Immature natural killer cell (primary cell): ENCODE results near the gene MAPK8. TPM values are rescaled to one million over a fixed set of nuclear protein-coding genes. Genes with fewer than 3 reads are reported as not detected.
A peak's percentile ranks its signal among the peaks of the same experiment; 100 is the strongest.
"Not testable (repeated sequence)": the region's sequence is repeated elsewhere in the genome, so short reads cannot be mapped to it uniquely, and the experiment has no call there.

Experiments
- DNase-seq, 3 donors: peaks; one replicate each; pipeline ENCODE4 v3.0.0; 2022; ENCODE audit warnings: mixed read lengths in 1 of 3
- H3K27ac Mint-ChIP-seq, 6 donors: one replicate each; pipeline ENCODE4 v1.8.0; 2020; ENCODE audit warnings: mixed read lengths in 6 of 6, mild to moderate bottlenecking in 5 of 6, inconsistent platforms in 4 of 6, moderate library complexity in 3 of 6
- H3K27me3 Mint-ChIP-seq, 3 donors: one replicate each; pipeline ENCODE4 v1.8.0; 2020 to 2021; ENCODE audit warnings: low read depth in 3 of 3, mild to moderate bottlenecking in 3 of 3, mixed read lengths in 3 of 3, moderate library complexity in 3 of 3, inconsistent platforms in 1 of 3
- H3K36me3 Mint-ChIP-seq, 3 donors: one replicate each; pipeline ENCODE4 v1.8.0; 2020; ENCODE audit warnings: mixed read lengths in 3 of 3, inconsistent platforms in 2 of 3, mild to moderate bottlenecking in 2 of 3
- H3K4me1 Mint-ChIP-seq, 2 donors: one replicate each; pipeline ENCODE4 v1.8.0; 2020; ENCODE audit warnings: inconsistent platforms in 2 of 2, mild to moderate bottlenecking in 2 of 2, mixed read lengths in 2 of 2, moderate library complexity in 1 of 2
- H3K4me3 Mint-ChIP-seq, 5 donors: one replicate each; pipeline ENCODE4 v1.8.0; 2020; ENCODE audit warnings: mild to moderate bottlenecking in 5 of 5, mixed read lengths in 5 of 5, inconsistent platforms in 3 of 5, moderate library complexity in 3 of 5
- H3K9me3 Mint-ChIP-seq, 6 donors: one replicate each; pipeline ENCODE4 v1.8.0; 2020; ENCODE audit warnings: mild to moderate bottlenecking in 6 of 6, mixed read lengths in 6 of 6, inconsistent platforms in 4 of 6, moderate library complexity in 3 of 6
- polyA plus RNA-seq, 3 donors: library from polyadenylated mRNA; unstranded; fragments of 300-500 nt; fragmentation: Illumina TruSeq; gene quantifications; one replicate each; pipeline ENCODE4 v1.2.3, GENCODE V29; 2021

Gene MAPK8
- polyA plus RNA-seq, 3 donors from 2014 or later: 14.2 to 20.9 (median 19.5) TPM

- DNase-seq: no peak
- H3K9me3 Mint-ChIP-seq: peaks cover 0 to 8% (median 2%) of the 10 kb centered on the region in 6 donors
- no peak overlapping the region for H3K27ac Mint-ChIP-seq
- no peaks in the 10 kb centered on the region for H3K4me1 Mint-ChIP-seq
- peaks cover 32 to 48% (median 44%) of the 10 kb centered on the region in 3 donors for H3K36me3 Mint-ChIP-seq
- no peak overlapping the region for H3K4me3 Mint-ChIP-seq
- H3K27me3 Mint-ChIP-seq: peaks cover 0 to 2% (median 0%) of the 10 kb centered on the region in 3 donors
Observed at GRCh38 chr10:48410503-48410902, 104.0 kb downstream of the MAPK8 start.

GRCh38 chr10:48411510-48411909, 105.0 kb downstream of the MAPK8 start:
- H3K27me3 Mint-ChIP-seq: peaks cover 0 to 2% (median 0%) of the 10 kb centered on the region in 3 donors
- DNase-seq: no peak
- peaks cover 32 to 43% (median 37%) of the 10 kb centered on the region in 3 donors for H3K36me3 Mint-ChIP-seq
- H3K9me3 Mint-ChIP-seq: peaks cover 0 to 8% (median 2%) of the 10 kb centered on the region in 6 donors
- no peaks in the 10 kb centered on the region for H3K4me1 Mint-ChIP-seq
- H3K4me3 Mint-ChIP-seq: no peak overlapping the region
- H3K27ac Mint-ChIP-seq: no peak overlapping the region

GRCh38 chr10:48412081-48412480, 105.6 kb downstream of the MAPK8 start:
- no peaks in the 10 kb centered on the region for H3K4me1 Mint-ChIP-seq
- H3K36me3 Mint-ChIP-seq: peaks cover 32 to 43% (median 37%) of the 10 kb centered on the region in 3 donors
- H3K27me3 Mint-ChIP-seq: peaks cover 0 to 2% (median 0%) of the 10 kb centered on the region in 3 donors
- no peak overlapping the region for H3K27ac Mint-ChIP-seq
- no peak overlapping the region for H3K4me3 Mint-ChIP-seq
- H3K9me3 Mint-ChIP-seq: peaks cover 0 to 8% (median 2%) of the 10 kb centered on the region in 6 donors
- DNase-seq: no peak

- Mint-ChIP-seq H3K4me1 (no peaks in the 10 kb centered on the region), H3K36me3 (peaks cover 32 to 43% (median 37%) of the 10 kb centered on the region in 3 donors), H3K9me3 (peaks cover 0 to 8% (median 2%) of the 10 kb centered on the region in 6 donors), H3K27me3 (peaks cover 0 to 2% (median 0%) of the 10 kb centered on the region in 3 donors), H3K4me3 (no peak overlapping the region), H3K27ac (no peak overlapping the region)
- no peak for DNase-seq
Observed at GRCh38 chr10:48412933-48413332, 106.5 kb downstream of the MAPK8 start.

GRCh38 chr10:48414160-48414559, 107.7 kb downstream of the MAPK8 start:
- Mint-ChIP-seq H3K9me3 (peaks cover 0 to 8% (median 2%) of the 10 kb centered on the region in 6 donors), H3K4me3 (no peak overlapping the region), H3K27ac (no peak overlapping the region), H3K27me3 (peaks cover 0 to 2% (median 0%) of the 10 kb centered on the region in 3 donors), H3K4me1 (no peaks in the 10 kb centered on the region), H3K36me3 (peaks cover 32 to 43% (median 37%) of the 10 kb centered on the region in 3 donors)
- DNase-seq: no peak

- no peak overlapping the region for H3K4me3 Mint-ChIP-seq
- peaks cover 31 to 42% (median 37%) of the 10 kb centered on the region in 3 donors for H3K36me3 Mint-ChIP-seq
- no peaks in the 10 kb centered on the region for H3K4me1 Mint-ChIP-seq
- H3K27ac Mint-ChIP-seq: no peak overlapping the region
- peaks cover 0 to 8% (median 2%) of the 10 kb centered on the region in 6 donors for H3K9me3 Mint-ChIP-seq
- peaks cover 0 to 2% (median 0%) of the 10 kb centered on the region in 3 donors for H3K27me3 Mint-ChIP-seq
- DNase-seq: no peak
Observed at GRCh38 chr10:48414778-48415177, 108.3 kb downstream of the MAPK8 start.

GRCh38 chr10:48416584-48417232, 110.2 kb downstream of the MAPK8 start:
- Mint-ChIP-seq H3K4me1 (no peaks in the 10 kb centered on the region), H3K9me3 (peaks cover 0 to 8% (median 2%) of the 10 kb centered on the region in 6 donors), H3K27ac (no peak overlapping the region), H3K27me3 (peaks cover 0 to 2% (median 0%) of the 10 kb centered on the region in 3 donors), H3K4me3 (no peak overlapping the region), H3K36me3 (peaks cover 19 to 30% (median 19%) of the 10 kb centered on the region in 3 donors)
- DNase-seq: no peak

GRCh38 chr10:48417374-48417773, 110.9 kb downstream of the MAPK8 start:
- peaks cover 0 to 2% (median 0%) of the 10 kb centered on the region in 3 donors for H3K27me3 Mint-ChIP-seq
- H3K4me3 Mint-ChIP-seq: no peak overlapping the region
- H3K27ac Mint-ChIP-seq: no peak overlapping the region
- peaks cover 14 to 26% (median 17%) of the 10 kb centered on the region in 3 donors for H3K36me3 Mint-ChIP-seq
- no peak for DNase-seq
- H3K4me1 Mint-ChIP-seq: no peaks in the 10 kb centered on the region
- H3K9me3 Mint-ChIP-seq: peaks cover 0 to 8% (median 1%) of the 10 kb centered on the region in 6 donors

GRCh38 chr10:48418189-48418788, 111.8 kb downstream of the MAPK8 start:
- no peaks in the 10 kb centered on the region for H3K4me1 Mint-ChIP-seq
- no peaks in the 10 kb centered on the region for H3K9me3 Mint-ChIP-seq
- peaks cover 8 to 21% (median 11%) of the 10 kb centered on the region in 3 donors for H3K36me3 Mint-ChIP-seq
- H3K27me3 Mint-ChIP-seq: no peaks in the 10 kb centered on the region
- H3K27ac Mint-ChIP-seq: peak overlapping the region in 1 of 6 donors; percentile 1
- H3K4me3 Mint-ChIP-seq: no peak overlapping the region
- DNase-seq: no peak

- no peak for DNase-seq
- peaks cover 6 to 15% (median 7%) of the 10 kb centered on the region in 3 donors for H3K36me3 Mint-ChIP-seq
- no peak overlapping the region for H3K27ac Mint-ChIP-seq
- no peak overlapping the region for H3K4me3 Mint-ChIP-seq
- H3K9me3 Mint-ChIP-seq: no peaks in the 10 kb centered on the region
- H3K4me1 Mint-ChIP-seq: no peaks in the 10 kb centered on the region
- H3K27me3 Mint-ChIP-seq: no peaks in the 10 kb centered on the region
Observed at GRCh38 chr10:48419714-48420113, 113.2 kb downstream of the MAPK8 start.

- DNase-seq, H3K4me3 Mint-ChIP-seq, H3K27ac Mint-ChIP-seq, H3K9me3 Mint-ChIP-seq, H3K27me3 Mint-ChIP-seq, H3K4me1 Mint-ChIP-seq: not testable (repeated sequence)
- H3K36me3 Mint-ChIP-seq: peaks cover 9 to 17% (median 10%) of the 10 kb centered on the region in 3 donors
Observed at GRCh38 chr10:48421862-48422261, 115.4 kb downstream of the MAPK8 start.

- Mint-ChIP-seq H3K27me3 (no peaks in the 10 kb centered on the region), H3K36me3 (peaks cover 16 to 26% (median 21%) of the 10 kb centered on the region in 3 donors), H3K4me3 (no peak overlapping the region), H3K4me1 (no peaks in the 10 kb centered on the region), H3K9me3 (no peaks in the 10 kb centered on the region), H3K27ac (no peak overlapping the region)
- DNase-seq: no peak
Observed at GRCh38 chr10:48423884-48424283, 117.4 kb downstream of the MAPK8 start.

GRCh38 chr10:48428896-48429295, 122.4 kb downstream of the MAPK8 start:
- no peaks in the 10 kb centered on the region for H3K27me3 Mint-ChIP-seq
- no peak for DNase-seq
- H3K4me1 Mint-ChIP-seq: no peaks in the 10 kb centered on the region
- no peaks in the 10 kb centered on the region for H3K9me3 Mint-ChIP-seq
- H3K27ac Mint-ChIP-seq: no peak overlapping the region
- peaks cover 19 to 35% (median 27%) of the 10 kb centered on the region in 3 donors for H3K36me3 Mint-ChIP-seq
- H3K4me3 Mint-ChIP-seq: no peak overlapping the region

- Mint-ChIP-seq H3K4me1 (no peaks in the 10 kb centered on the region), H3K36me3 (peaks cover 19 to 35% (median 27%) of the 10 kb centered on the region in 3 donors), H3K27me3 (no peaks in the 10 kb centered on the region), H3K4me3 (no peak overlapping the region), H3K9me3 (no peaks in the 10 kb centered on the region), H3K27ac (no peak overlapping the region)
- no peak for DNase-seq
Observed at GRCh38 chr10:48429309-48429708, 122.8 kb downstream of the MAPK8 start.
